NK-92 (cell line): ENCODE results near the gene ZNF334.

Source experiments
- DNase-seq: peaks from one replicate; lab custom pipeline; 2025; ENCODE audit not compliant: unreplicated experiment; lab: John Stamatoyannopoulos, UW

The ZNF334 gene

DNA sequence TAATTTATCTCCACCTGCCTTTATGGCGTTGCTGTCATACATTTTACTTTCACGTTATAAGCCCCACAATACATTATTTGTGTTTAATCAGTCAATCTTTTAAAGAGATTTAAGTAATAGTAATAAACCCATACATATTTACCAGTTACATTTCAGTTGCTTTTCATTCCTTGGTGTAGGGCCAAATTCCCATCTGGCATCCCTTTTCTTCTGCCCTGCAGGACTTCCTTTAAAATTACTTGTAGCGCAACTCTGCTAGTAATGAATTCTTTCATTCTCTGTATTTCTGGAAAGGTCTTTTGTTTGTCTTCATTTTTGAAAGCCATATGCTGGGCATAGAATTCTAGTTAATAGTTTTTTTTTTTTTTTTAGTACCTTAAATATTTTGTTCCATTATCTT, 24.9 kb downstream of the ZNF334 start:
- DNase-seq = no peak

DNA sequence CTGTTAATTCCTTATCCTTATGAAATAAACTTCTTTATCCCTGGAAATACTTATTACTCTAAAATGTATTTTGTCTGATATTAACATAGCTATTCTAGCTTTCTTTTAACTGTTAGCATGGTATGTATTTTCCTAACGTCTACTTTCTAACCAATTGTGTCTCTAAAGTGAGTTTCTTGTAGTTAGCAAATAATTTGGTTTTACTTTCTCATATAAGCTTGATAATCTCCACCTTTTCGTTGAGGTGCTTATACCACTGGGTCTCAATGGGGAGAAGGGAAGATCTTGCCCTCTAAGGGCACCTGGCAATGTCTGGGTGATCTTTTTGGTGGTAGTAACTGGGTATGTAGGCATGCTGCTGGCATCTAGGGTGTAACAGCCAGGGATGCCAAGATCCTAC, 25.7 kb downstream of the ZNF334 start:
- no peak for DNase-seq

GRCh38 chr20:46485431-46485830, 27.9 kb downstream of the ZNF334 start:
- DNase-seq = no peak

DNA sequence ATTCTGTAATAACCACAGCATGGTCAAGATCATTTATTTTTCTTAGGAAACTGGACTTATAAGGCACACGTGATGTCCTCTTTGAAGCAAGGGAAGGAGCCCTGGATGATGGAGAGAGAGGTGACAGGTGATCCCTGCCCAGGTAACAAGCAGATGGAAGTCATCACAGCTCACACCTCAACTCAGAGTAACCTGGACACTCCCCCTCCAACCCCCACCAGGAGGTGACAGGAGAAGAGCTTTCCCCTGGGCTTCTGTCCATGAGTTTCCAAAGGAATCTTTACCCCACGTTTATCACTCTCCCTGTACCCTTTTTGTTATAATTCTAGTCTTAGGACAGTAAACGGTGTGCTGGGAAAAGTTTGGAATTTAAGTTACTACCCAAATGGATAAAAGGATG, 28.4 kb downstream of the ZNF334 start:
- DNase-seq = no peak

GRCh38 chr20:46483879-46484278, 29.5 kb downstream of the ZNF334 start:
- DNase-seq = no peak

DNA sequence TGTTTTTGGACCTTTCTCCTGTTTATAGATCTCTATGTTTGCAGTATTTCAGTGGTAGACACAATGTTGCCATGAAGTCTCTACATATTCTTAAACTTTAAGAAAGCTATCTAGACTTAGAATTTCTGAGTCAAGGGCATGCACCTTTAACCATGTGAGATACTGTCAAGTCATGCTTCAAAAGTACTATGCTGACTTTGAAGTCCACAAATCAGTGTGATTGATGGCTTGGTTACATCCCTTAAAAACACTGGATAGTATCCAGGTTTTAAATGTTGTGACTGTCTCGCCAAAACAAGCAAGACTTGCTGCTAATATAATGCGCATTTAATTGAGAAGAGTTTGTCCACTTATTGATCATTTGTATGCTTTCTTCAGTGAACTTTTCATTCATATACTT, 30.5 kb downstream of the ZNF334 start:
- DNase-seq = no peak

DNA sequence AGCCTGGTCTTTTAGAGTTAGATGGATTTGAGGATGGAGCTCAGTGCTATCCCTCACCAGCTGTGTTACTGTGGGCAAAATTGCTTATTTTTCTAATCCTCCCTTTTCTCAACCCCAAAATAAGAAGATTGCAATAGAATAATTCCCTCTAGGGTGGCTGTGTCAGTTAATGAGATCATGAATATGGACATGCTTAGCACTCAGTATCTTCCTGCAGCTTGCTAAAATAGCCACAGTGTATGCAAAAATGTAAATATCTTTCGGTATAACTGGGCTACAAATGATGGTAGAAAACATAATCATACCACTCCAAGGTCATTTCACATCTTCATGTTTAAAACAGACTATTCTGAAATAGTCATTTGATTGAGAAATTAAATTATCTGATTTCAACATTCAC, 35.7 kb downstream of the ZNF334 start:
- DNase-seq = no peak

GRCh38 chr20:46477225-46477624, 36.1 kb downstream of the ZNF334 start:
- no peak for DNase-seq

DNA sequence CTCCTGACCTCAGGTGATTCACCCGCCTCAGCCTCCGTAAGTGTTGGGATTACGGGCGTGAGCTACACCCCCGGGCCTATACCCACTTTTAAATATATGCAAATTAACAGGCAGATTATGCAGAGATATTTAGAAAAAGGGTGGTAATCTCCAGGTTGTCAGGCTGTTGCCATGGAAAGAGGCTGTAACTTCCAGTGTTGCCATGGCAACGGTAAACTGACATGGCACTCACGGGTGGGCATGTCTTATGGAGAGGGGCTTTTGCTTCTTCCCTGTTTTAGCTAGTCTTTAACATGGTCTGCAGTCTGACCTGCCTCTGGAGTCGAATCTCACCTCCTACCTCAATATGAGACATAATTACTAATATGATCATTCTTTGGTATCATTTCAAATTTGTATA, 44.9 kb downstream of the ZNF334 start:
- DNase-seq = no peak

DNA sequence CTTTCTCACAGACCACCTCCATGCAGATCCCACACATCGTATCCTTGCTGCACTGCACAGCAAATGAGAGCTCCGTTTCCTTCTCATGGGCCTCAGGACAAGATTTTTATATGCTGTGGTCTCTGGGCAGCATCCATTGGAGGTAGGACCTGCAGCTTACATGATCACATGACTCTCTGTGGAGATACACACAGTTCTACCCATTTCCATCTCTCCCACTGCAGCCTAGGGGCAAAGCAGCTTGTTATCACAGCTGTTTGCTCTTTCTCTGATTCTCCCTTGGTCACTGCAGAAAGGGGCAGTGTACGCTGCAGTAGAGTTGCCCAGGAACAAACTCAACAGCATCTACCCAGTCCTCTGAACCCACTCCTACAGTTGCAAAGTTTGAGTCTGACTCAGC, 48.9 kb downstream of the ZNF334 start:
- no peak for DNase-seq

DNA sequence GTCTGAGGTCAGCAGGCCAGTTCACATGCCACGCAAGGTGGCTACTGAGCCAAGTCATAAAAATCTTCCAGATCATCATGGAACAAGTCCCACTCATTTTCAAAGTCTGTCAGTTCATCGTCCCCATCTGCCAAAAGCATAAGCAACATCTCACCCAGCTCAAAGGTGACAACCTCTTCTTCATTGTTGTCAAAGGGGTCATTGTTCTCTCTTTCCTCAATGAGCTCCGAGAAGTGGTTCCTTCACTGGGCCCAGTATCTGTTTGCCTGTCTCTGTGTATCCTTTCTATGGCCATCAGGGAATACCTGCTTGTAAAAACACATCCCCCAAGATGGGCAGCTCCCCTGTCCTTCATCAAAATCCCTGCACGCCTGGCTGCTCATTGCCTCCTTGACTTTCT, 49.5 kb downstream of the ZNF334 start:
- no peak for DNase-seq

- DNase-seq = no peak
Measured at GRCh38 chr20:46461808-46462207, 51.6 kb downstream of the ZNF334 start.

DNA sequence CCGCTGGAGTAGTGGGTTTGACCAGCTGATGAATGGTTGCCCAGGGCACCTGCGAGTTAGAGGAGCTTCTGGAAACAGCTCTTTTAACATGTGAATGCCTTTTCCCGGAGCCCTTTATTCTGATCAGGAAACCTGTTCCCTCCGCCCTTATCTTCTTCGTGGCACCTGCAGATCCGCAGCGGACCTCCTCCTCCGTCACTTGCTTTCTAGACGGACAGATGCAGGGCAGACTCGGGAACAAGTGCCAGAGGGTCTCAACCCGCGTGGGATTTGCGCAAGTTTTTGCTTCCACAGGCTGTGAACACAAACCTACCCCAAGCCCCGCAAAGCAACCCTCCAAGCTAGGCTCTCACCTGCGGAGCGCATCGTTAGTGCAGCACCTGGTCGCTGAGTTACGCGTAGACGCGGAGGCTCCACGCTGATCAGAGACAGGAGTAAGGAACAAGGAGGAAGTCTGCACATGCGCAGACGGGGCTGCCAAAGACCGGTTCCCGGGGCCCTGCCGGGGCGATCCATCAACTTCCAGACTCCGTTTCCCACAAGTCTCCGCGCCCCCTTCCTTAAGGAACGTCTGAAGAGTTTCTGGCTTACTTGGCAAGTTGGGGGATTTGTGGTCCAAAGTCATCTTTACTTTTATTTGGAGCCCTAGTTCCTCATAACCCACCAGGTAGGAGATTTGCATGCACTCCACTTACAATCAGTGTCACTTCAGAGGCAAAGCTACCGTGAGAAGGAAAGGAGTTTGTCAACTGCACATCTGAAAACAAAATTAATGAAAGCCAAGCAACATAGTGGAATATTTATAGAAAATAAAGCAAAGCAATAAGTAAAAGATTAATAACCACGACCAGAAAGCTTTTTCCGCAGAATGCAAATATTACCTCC, 54.3 kb downstream of the ZNF334 start:
- DNase-seq = no peak

DNA sequence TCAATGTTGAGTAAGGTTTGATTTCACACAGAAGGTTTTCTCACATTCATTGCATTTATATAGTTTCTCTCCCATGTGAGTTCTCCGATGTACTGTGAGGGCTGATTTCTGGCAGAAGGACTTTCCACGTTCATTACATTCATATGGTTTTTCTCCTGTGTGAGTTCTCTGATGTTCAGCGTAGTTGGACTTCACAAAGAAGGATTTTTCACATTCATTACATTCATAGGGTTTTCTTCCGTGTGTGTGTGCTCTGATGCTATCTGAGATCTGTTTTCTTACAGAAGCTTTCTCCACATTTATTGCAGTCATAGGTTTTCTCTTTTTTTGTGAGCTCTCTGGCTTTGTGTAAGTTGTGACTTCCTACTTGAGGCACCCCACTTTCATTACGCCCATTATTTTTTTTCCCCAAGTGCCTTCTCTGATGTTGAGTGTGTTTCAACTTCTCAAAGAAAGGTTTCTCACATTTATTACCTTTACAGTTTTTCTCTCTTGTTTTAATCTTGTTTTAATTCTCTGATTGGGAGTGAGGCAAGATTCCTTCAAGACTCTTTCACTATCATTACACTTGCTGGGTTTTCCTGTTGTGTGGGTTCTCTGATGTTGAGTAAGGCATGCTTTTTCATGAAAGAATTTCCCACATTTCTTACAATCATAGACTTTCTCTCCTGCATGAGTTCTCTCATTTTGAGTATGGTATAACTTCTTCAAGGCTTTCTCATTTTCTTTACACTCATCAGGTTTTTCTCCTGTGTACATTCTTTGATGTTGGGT, 56.9 kb downstream of the ZNF334 start:
- DNase-seq = no peak

GRCh38 chr20:46455729-46456128, 57.6 kb downstream of the ZNF334 start:
- DNase-seq = no peak
